GM18873 (cell line): ENCODE results near the gene JMJD1C.
"Not testable (repeated sequence)": the region's sequence is repeated elsewhere in the genome, so short reads cannot be mapped to it uniquely, and the experiment has no call there.

ENCODE experiments used
- ATAC-seq: cut with Tn5 transposase; IDR thresholded peaks from one replicate; pipeline ENCODE4 v1.9.1; 2021; ENCODE audit warnings: mild to moderate bottlenecking, moderate library complexity, moderate number of reproducible peaks; ENCODE audit not compliant: unreplicated experiment, low FRiP score

Gene JMJD1C

DNA sequence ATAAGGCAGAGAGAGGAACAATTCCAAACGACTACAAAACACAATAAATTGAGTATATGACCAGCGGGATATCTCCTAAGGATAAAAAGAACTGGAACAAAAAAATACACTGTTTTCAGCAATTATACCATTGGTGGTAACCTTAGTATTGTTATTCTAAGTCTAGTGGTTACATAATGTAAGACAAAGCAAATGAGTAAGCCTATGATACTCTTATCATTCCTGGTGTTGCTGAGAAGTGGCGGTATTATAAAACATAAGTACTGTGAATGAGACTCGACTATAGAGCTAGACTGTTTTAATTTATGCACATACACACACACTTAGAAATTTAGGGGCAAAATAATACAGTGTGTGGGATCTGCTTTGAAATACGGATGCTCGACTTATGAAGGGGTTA is 225.0 kb downstream of the JMJD1C start:
- no peak for ATAC-seq

DNA sequence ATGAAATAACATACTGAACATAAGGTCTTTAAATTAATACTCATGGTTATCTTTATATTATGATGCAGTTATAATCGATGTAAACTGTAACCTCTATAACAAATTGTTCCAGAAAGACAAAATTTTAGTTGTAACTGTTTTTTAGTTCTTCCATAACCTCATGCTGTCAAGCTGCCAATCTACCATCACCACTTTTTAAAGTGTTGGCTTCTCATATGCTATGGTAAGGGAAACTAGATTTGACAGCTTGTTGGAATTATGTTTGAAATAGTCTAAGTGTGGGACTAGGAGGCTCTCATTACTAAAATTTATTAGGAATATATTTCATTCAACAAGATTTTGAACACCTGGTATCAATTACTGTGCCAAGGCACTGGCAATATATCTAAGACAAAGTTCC is 227.3 kb downstream of the JMJD1C start:
- no peak for ATAC-seq

DNA sequence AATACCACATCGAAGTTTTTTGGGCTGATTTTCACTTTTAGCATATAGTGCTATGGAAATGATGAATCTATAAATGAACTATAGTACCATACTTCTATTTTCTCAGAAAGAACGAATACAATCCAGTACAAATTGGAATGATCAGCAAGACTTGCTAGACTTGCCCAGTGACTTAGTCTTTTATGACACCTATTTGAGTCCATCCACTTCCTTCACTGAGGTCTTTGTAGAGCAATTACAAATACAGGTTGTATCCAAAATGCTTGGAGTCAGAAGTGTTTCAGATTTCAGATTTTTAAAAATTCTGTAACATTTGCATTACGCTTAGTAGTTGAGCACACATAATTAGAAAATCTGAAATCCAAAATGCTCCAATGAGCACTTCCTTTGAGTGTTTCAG is 228.4 kb downstream of the JMJD1C start:
- ATAC-seq, result no peak

DNA sequence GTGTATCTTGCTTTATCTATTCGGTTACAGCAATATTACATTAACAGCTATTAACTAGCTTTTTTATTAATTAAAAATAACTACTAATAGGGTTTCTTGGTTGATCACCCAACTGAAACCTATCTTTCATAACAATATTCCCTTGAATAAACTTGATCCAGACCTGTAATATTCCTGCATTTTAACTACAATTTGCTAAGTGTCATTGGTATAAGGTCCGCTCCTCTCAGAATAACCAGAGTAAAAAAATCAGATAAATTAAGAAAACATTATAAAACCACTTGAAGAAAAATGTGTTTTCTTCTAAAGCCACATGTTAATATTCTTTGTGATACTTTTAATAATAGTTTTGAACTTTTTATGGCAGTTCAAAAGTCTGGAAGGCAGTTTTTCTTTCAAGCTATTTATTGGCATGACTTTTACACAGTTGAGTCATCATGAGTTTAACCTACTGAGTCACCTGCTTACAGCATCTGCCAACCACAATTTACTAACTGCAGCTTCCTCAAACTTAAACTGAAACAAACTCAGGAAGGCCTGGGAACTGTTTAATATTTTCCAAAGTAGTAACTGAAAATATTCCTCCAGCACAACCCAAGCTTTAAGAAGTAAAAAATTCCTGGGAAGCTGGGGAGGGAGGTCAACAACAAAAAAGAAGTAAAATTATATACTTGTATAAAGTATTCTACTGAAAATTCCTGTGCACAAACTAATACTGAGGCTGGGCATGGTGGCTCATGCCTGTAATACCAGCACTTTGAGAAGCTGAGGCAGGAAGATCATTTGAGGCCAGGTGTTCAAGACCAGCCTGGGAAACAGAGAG is 229.5 kb downstream of the JMJD1C start:
- ATAC-seq, result peak; percentile 86

DNA sequence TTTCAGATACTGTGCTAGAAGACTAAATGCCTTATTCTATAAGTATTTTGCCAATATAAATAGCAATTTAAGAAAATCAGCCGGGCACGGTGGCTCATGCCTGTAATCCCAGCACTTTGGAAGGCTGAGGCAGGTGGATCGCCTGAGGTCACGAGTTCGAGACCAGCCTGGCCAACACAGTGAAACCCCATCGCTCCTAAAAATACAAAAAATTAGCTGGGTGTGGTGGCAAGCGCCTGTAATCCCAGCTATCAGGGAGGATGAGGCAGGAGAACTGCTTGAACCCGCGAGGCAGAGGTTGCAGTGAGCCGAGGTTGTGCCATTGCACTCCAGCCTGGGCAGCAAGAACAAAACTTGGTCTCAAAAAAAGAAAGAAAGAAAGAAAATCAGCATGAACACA is 230.6 kb downstream of the JMJD1C start:
- not testable (repeated sequence) for ATAC-seq

DNA sequence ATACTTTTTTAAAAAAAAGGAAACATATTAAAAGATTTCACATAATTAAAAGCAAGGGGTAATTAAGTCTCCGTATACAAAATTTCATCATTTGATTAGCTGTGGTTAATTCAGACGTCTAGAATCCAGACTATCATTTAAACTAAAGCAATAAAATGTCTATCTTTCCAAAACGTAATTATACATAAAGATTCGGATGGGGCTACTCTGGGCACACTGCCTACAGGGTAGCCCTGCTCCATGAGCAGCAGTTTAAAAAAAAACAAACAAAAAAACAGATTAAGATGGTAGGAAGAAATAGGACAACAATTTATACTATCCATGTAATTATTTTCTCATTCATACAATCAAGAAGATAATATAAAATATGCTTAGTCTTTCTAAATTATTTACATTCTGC is 236.6 kb downstream of the JMJD1C start:
- no peak for ATAC-seq

DNA sequence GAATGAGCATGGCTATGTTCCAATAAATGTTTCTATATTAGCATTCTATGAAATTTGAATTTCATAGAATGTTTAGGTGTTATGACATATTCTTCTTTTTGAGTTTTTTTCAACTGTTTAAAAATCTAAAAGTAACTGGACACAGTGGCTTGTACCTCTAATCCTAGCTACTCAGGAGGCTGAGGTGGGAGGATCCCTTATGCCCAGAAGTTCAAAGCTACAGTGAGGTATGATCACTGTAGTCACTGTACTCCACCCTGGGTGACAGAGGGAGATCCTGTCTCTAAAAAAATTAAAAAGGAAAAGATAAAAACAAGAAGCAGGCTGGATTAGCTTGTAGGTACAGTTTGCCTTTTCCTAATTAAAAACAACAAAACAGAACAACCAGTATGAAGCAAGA is 237.5 kb downstream of the JMJD1C start:
- no peak for ATAC-seq

DNA sequence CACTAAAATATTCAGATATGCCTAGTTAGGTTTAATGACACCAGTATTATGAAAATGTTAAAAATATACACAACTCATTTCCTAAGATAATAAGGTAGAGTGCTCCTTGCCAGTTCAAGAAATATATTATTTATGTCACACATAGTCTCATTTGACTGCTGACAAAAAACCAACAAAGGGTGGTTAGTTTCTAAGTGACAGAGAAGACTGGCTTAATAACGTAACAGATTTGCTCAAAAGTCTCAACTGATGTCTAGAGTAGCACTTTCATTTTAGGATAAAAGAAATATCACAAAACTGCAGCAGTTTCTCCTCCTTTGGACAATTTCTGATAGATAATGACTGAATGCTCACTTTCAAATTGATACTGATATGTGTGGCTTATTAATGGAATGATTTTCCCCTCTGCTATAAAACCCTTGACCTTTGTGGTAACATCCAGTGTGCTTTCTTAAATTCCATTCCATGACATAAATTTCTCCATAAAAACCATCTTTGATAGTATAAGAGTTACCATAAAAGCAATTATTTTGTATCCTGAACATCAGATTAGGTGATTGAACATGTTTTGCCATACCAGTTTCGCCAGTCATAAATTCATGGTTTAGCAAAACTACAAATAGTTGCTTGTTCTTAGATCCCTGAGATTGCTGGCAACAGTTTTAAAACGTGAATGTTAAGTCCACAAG is 238.4 kb downstream of the JMJD1C start:
- ATAC-seq, result no peak

DNA sequence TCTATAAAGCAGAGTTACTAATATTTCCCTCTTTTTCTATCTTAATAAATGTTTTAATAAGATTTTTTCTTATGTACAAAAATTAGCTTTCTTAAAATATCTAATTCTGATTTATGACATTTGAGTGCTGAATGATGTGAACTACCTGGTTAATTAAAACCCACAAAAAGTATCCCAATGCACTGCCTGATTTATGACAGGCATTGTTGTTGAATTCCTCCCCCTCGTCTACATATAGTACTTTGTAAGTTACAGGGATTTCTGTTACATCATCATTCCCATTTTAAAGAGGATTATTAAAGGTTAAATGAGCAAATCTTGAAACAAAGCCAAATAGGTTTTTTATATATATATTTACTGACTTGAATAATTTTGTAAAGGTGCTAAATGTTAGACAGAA is 241.5 kb downstream of the JMJD1C start:
- no peak for ATAC-seq

DNA sequence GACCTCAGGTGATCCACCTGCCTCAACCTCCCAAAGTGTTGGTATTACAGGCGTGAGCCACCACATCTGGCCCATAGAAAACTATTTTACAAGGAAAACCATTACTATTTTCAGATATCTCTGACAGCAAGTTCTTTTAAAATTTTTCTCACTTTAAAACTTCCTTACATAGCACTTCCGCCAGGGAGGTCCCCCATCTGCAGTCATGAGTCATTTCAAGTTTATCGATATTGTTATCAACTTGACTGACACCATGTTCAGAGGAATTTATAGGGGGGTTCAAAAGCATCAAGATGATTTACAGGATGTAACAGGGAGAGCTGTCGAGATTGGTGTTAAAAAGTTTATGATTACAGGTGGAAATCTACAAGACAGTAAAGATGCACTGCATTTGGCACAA is 243.8 kb downstream of the JMJD1C start:
- ATAC-seq, result no peak

DNA sequence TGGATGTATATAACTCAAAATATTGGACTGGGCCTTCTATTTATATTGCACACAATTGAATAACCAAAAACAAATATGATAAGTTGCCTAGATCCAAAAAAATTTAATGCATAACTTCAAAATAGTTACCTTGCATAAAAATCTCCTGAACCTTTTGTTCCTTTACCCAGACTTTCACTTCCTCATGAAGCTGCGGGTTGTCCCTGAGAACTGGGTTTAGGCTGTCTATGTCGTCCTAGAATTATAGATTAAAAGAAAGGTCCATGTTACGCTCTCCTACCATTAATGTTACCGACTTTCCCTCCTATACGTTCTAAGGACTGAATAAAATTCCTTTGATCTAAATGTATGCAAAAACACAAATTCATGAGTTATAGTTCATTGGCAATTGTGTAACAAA is 246.0 kb downstream of the JMJD1C start:
- no peak for ATAC-seq

DNA sequence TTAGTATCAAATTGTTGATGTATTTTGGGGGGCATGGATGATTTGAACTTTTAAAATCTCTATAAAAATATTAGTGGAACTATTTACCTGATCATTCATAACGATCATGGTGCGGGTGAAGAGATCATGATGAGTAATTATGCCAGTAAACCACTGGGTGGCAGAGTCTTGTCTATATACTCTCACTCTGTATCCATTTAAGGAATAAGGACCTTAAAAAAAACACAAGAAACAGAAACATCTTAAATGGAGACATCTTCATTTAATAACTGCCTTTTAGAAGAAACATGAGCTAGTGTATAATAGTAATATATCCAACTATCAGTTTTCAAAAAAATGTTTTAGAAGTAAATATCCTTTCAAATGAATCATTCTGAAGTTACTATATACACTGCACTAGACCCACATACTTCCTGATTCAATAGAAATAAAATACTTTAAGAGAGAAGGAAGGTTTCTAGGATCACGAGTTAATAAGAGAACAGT is 248.6 kb downstream of the JMJD1C start:
- ATAC-seq, result peak; percentile 62

DNA sequence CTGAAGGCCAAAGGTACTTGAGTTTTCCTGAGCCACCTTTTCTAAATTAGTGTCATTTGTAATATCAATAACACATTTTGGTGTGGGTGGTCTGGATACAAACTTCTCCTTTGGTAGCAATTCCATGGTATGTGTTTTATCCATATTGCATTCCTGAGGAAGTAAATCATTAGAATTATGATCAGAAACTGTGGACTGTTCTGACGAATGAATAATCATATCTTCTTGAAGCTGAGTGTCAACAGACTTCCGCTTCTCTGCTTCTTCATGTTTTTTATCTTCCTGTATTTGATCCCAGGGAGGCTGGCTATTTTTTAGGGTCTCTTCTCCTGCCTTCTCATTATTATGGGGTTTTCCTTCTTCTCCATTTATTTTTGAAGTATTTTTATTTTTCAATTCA is 251.2 kb downstream of the JMJD1C start:
- no peak for ATAC-seq

DNA sequence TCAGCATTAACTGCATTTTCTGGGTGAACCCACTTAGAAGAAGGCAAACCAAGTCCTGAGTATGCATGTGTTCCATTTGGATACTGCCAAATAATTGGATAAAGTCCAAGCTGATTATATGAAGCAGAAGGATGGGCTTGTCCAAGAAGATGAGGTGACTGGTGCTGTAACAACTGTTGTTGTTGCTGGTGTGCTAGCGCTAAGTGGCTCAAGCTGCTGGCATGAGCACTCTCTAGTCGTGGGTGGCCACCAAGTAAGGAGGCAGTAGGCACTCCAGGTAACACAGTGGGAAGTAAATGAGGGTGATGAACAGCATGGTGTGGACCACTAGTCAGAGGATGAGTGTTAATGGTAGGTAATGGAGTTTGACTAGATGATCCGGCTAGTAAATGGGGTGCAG is 252.3 kb downstream of the JMJD1C start:
- no peak for ATAC-seq

DNA sequence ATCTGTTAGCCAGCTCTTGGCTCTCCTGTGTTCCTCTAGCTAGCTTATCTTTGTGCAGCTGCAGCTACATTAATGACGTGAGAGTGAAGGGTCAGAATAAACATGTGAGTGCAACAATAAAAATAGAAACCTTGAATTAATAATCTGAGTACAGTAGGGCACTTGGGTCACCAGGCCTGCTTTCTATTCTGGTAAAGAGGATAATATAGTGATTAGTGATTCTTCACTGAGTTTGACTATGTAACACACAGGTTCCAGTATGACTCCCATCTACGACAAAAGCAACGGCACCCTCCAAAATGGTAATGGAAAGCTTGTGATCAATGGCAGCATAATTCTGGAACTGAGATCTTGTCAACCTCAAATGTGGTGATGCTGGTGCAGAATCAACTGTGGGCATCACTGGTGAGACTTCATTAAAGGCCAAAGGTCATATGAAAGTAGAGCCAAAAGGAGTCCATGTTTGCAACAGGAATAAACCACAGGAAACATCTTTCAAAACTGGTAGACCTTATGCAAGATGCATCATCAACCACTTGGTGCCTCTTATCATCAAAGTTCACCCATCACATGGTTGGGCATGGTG is 255.1 kb downstream of the JMJD1C start:
- ATAC-seq, result peak; percentile 41

DNA sequence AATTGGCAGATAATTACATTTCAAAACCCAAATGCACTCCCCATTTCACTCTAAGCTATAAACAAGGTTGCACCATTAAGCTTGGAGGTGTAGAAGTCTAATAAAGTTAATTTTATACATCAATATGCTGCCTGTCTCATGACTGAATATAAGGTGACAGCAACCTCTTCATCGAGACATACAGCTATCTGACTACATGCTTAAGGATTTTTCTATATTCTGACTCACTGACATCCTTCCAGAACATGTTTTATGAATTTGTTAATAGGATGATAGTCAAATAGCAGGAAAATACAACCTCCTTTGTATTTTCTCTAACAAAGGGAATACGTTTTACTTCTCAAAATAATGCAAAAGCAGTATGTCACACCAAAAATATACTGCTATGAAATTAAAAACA is 256.1 kb downstream of the JMJD1C start:
- no peak for ATAC-seq

DNA sequence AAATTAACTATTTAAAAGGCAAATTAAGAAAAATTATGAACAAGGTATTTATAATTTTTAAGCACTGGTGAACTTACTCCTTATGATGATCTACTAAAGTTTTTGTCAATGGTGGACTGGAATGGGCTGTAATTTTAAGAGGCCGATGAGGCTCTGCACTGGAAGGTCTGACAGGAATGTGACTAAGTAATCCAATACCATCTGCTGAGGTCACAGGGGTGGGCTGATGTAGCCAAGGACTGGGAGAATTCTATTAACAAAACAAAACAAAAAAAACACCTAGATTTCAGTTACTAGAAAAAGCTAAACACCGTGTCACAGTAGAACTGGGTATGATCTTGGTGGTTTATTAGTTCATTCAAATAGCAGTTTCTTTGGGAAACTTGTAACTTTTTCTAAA is 256.8 kb downstream of the JMJD1C start:
- no peak for ATAC-seq

DNA sequence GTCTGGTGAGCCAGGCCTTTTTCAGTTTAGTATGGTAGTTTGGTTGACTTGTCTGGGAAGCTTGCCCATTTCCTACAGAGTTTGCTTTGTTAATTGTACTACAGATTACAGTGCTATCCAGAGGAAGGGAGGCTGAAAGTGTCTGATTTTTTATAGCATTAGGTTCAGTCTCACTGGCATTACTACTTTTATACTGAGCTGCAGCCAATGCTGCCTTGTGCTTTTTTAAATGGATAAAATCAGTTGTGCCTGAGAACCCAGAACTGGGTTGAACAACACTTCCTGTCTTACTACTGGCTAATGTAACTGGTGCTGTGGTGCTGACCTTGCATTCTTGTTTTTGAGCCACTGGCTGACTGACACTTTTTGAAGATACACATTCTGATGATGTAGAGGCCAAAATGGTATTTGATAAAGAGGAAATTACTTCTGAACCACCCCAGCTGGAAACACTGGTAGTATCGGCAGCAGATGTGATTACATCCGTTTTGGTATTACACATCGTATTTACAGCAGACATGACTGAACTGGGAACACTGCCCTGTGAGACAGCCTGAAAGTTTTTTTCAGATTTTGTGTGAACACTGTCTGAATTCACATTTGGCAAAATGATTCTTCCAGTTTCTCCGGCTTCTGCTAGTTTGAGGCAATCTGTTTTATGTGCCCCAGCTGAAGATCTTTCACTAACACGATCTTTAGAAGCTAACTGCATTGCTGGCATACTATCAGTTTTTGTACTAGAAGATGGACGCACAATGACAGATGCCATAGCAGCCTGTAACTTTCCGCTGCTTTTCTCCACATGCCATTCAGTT is 258.6 kb downstream of the JMJD1C start:
- ATAC-seq, result peak; percentile 42

DNA sequence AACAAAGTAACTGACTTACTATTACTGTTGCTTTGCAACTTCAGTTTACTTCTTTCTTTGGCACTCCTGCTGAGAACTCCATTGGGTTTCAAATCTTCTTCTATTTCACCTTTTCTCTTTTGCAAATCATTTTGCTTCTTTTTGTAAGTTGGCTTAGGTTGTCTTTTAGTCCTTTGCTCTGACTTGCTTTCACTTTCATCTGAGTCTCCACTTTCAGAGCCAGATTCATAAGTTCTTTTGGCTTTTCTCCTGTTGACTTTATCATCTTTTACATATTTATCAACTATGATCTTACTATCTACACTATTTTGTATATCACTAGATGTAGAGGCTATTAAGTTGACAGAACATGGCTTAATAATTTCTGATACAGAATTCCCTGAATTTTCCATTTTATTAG is 259.2 kb downstream of the JMJD1C start:
- ATAC-seq, result no peak

DNA sequence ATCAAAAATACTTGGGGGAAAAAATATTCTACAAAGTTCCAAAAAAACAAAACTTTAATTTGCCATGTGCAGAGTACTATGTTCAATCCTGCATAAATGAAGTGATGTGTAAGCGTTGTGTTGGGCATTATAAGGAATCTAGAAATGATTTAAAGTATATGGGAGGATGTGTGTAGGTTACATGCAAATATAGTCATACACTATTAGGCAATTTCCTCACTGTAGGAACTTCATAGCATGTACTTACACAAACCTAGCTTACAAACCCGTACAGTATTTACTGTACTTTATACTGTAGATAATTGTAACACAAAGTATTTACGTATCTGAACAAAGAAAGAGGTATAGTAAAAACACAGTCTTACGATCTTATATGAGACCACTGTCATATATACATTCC is 260.4 kb downstream of the JMJD1C start:
- no peak for ATAC-seq
